Endothelial cell of umbilical vein (primary cell): Measurements from ENCODE around the gene DEGS1. TPM values are rescaled to one million over a fixed set of nuclear protein-coding genes. Genes with fewer than 3 reads are reported as not detected.

ENCODE experiments used
- BruUV-seq: library from RNA; stranded (reverse); fragments of 400-500 nt; replicated peaks from 2 replicates; lab custom pipeline; 2021; lab: Mats Ljungman, UMichigan
- CTCF ChIA-PET: fragments of 300-600, 350-600 bp; sonication (Branson Sonifier 250); formaldehyde crosslinking; loops from one replicate; lab custom pipeline; 2021; ENCODE audit warnings: antibody characterized with exemption, inconsistent platforms; lab: Charles Lee
- POLR2A ChIA-PET: fragments of 300-600, 350-600 bp; sonication (Branson Sonifier 250); formaldehyde crosslinking; loops from one replicate; lab custom pipeline; 2021; ENCODE audit warnings: antibody characterized with exemption, inconsistent platforms; lab: Charles Lee
- DNase-seq: peaks from one replicate; pipeline ENCODE4 v3.0.0-alpha.2; 2011; ENCODE audit warnings: low read depth, low spot score
- FAIRE-seq: peaks from 2 replicates; lab custom pipeline; 2011; peaks lifted over from hg19 to GRCh38; lab: Jason Lieb, UNC
- H2AFZ ChIP-seq: 2 replicates; pipeline ENCODE4 v1.6.0; 2012; ENCODE audit warnings: low read depth, low read length, control low read depth, inconsistent platforms
- H3K27ac ChIP-seq: 2 replicates; pipeline ENCODE4 v1.5.1; 2011; ENCODE audit warnings: low read depth, mild to moderate bottlenecking, control low read depth, low read length, moderate library complexity; ENCODE audit not compliant: insufficient read depth
- H3K27me3 ChIP-seq, 2 experiments: 2 replicates each; pipeline versions ENCODE4 v1.6.0 to v1.6.1; 2011; ENCODE audit warnings: low read length in 2 of 2, mixed read lengths in 1 of 2; ENCODE audit not compliant: control insufficient read depth in 2 of 2, insufficient read depth in 2 of 2
- H3K36me3 ChIP-seq, 2 experiments: 2 replicates in 1 of 2; 3 replicates in 1 of 2; pipeline ENCODE4 v1.5.1; 2011; ENCODE audit warnings: low read length in 2 of 2, mild to moderate bottlenecking in 1 of 2, moderate library complexity in 1 of 2; ENCODE audit not compliant: control insufficient read depth in 2 of 2, insufficient read depth in 2 of 2; ENCODE audit errors: extremely low read depth in 1 of 2
- H3K4me1 ChIP-seq: 3 replicates; pipeline ENCODE4 v1.5.1; 2011; ENCODE audit warnings: mild to moderate bottlenecking, low read length; ENCODE audit not compliant: control insufficient read depth, insufficient read depth; ENCODE audit errors: extremely low read depth
- H3K4me2 ChIP-seq: 2 replicates; pipeline ENCODE4 v1.6.1; 2011; ENCODE audit warnings: low read length, control low read depth, mixed read lengths; ENCODE audit not compliant: insufficient read depth
- H3K4me3 ChIP-seq, 3 experiments: fragments of 200-600 bp in 1 of 3; sonication (generic), shearing (Covaris generic) in 1 of 3; replicated peaks in 1 of 3; 2 replicates each; pipeline ENCODE4 v1.5.1; 2011 to 2016; ENCODE audit warnings: control low read depth in 3 of 3, low read length in 3 of 3, mild to moderate bottlenecking in 2 of 3, inconsistent platforms in 1 of 3, low read depth in 1 of 3, moderate library complexity in 1 of 3; ENCODE audit not compliant: insufficient read depth in 1 of 3
- H3K79me2 ChIP-seq: 2 replicates; pipeline ENCODE4 v1.6.0; 2012; ENCODE audit warnings: low read length, inconsistent platforms; ENCODE audit not compliant: control insufficient read depth, insufficient read depth
- H3K9ac ChIP-seq: replicated peaks from 2 replicates; pipeline ENCODE3; 2011; ENCODE audit warnings: low read length, control low read depth; ENCODE audit not compliant: insufficient read depth; ENCODE audit errors: extremely low read depth
- H3K9me1 ChIP-seq: replicated peaks from 3 replicates; pipeline ENCODE4 v1.6.0; 2011; ENCODE audit warnings: mild to moderate bottlenecking, low read length; ENCODE audit not compliant: control insufficient read depth, insufficient read depth; ENCODE audit errors: extremely low read depth
- H3K9me3 ChIP-seq: replicated peaks from 2 replicates; pipeline ENCODE4 v1.5.1; 2012; ENCODE audit warnings: low read length, inconsistent platforms; ENCODE audit not compliant: control insufficient read depth, insufficient read depth
- H4K20me1 ChIP-seq: replicated peaks from 2 replicates; pipeline ENCODE3; 2011; ENCODE audit warnings: mild to moderate bottlenecking, low read length; ENCODE audit not compliant: control insufficient read depth, insufficient read depth; ENCODE audit errors: extremely low read depth
- EZH2 ChIP-seq: IDR thresholded peaks from 2 replicates; pipeline ENCODE4 v1.6.1; 2012; ENCODE audit warnings: borderline replicate concordance, low read depth, mild to moderate bottlenecking, moderate library complexity, low read length, inconsistent platforms; ENCODE audit not compliant: severe bottlenecking
- FOS ChIP-seq: IDR thresholded peaks from 2 replicates; pipeline ENCODE4 v1.6.1; 2011; ENCODE audit warnings: mild to moderate bottlenecking, low read length, moderate library complexity, borderline replicate concordance; ENCODE audit not compliant: insufficient read depth
- GATA2 ChIP-seq: IDR thresholded peaks from 2 replicates; pipeline ENCODE4 v1.7.0; 2011; ENCODE audit warnings: low read depth, mild to moderate bottlenecking, moderate library complexity, mixed read lengths, low read length; ENCODE audit not compliant: insufficient read length, insufficient read depth
- JUN ChIP-seq: IDR thresholded peaks from 2 replicates; pipeline ENCODE4 v1.6.1; 2011; ENCODE audit warnings: borderline replicate concordance, low read depth; ENCODE audit not compliant: insufficient read length, insufficient read depth
- MAX ChIP-seq: IDR thresholded peaks from 2 replicates; pipeline ENCODE4 v1.6.1; 2011; ENCODE audit not compliant: insufficient read depth, insufficient read length
- MYC ChIP-seq: IDR thresholded peaks from one replicate; pipeline ENCODE4 v1.6.1; 2011; ENCODE audit warnings: mild to moderate bottlenecking, low read depth, low read length
- POLR2A ChIP-seq: IDR thresholded peaks from 2 replicates; pipeline ENCODE4 v1.6.1; 2012; ENCODE audit warnings: low read depth, mild to moderate bottlenecking, control low read depth, low read length
- POLR2AphosphoS5 ChIP-seq: IDR thresholded peaks from 2 replicates; pipeline ENCODE4 v1.6.1; 2012; ENCODE audit warnings: low read depth, mild to moderate bottlenecking, control low read depth, low read length, moderate library complexity; ENCODE audit not compliant: insufficient read depth
- dilution Hi-C: fragments of 300-500 bp; cut with MboI; formaldehyde crosslinking; loops from one replicate; pipeline ENCODE4 v1.15.0; 2019; ENCODE audit warnings: low sequenced_read_pairs; ENCODE audit not compliant: extremely low pct_ligation_motif_present
- intact Hi-C: fragments of 100-400 bp; cut with micrococcal nuclease; formaldehyde crosslinking; loops from one replicate; pipeline ENCODE4 v1.10.0; 2022
- polyA plus RNA-seq, 4 experiments: library from polyadenylated mRNA; depleted of rRNA in 3 of 4; stranded (reverse) in 3 of 4; unstranded in 1 of 4; fragments of >200 nt; gene quantifications; 2 replicates each; pipeline versions ENCODE4 v1.2.1 to v1.2.3, GENCODE V29; 2011 to 2012; ENCODE audit warnings: missing spikeins in 1 of 4
- total RNA-seq: library from RNA; stranded (reverse); gene quantifications from 2 replicates; pipeline ENCODE4 v1.2.3, GENCODE V29; 2021
- TF ChIP-seq, protein P1 (sequence below), 2 donors: IDR thresholded peaks; 1 replicate in 1 of 2; 2 replicates in 1 of 2; pipeline ENCODE4 v1.5.1; 2011; ENCODE audit warnings: low read length in 2 of 2, mild to moderate bottlenecking in 2 of 2, moderate library complexity in 2 of 2, control low read depth in 1 of 2, inconsistent platforms in 1 of 2, low read depth in 1 of 2; ENCODE audit not compliant: insufficient read depth in 1 of 2; ENCODE audit errors: extremely low read depth in 1 of 2

DEGS1 gene
- total and polyA plus RNA-seq, 2 donors (not counting 3 experiments of a cell fraction or from before 2014, with no cell fraction given): 85.8 to 137 TPM

DNA sequence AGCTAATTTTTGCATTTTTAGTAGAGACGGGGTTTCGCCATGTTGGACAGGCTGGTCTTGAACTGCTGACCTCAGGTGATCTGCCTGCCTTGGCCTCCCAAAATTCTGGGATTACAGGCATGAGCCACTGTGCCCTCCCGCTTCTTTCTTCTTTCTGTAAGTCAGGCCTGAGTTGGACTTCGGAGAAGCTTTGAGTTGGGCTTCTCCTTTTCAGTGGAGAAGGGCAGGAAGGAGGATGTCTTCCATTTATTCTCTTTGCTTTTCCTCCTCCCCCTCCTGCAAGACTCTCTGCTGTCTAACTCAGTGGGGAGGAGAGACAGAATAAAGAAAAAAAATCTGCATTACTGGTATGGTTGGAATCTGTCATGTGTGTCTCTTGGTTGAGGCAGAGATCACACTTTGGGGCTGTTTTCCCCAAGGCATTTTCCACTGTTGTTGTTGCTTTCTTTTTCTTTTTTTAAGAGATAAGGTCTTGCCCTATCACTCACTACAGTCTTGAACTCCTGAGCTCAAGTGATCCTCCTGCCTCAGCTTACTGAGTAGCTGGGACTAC is 13.2 kb upstream of the DEGS1 start:
- no peaks in the 10 kb centered on the region for H3K9me1 ChIP-seq
- POLR2A ChIA-PET: interaction anchor here (0.5 to 1.5 kb wide), 4 partner anchors 9 to 160 kb away, joined by 3 to 5 read pairs (median 4); partner anchors contain the start of gene NVL
- TF ChIP-seq, protein P1, sequence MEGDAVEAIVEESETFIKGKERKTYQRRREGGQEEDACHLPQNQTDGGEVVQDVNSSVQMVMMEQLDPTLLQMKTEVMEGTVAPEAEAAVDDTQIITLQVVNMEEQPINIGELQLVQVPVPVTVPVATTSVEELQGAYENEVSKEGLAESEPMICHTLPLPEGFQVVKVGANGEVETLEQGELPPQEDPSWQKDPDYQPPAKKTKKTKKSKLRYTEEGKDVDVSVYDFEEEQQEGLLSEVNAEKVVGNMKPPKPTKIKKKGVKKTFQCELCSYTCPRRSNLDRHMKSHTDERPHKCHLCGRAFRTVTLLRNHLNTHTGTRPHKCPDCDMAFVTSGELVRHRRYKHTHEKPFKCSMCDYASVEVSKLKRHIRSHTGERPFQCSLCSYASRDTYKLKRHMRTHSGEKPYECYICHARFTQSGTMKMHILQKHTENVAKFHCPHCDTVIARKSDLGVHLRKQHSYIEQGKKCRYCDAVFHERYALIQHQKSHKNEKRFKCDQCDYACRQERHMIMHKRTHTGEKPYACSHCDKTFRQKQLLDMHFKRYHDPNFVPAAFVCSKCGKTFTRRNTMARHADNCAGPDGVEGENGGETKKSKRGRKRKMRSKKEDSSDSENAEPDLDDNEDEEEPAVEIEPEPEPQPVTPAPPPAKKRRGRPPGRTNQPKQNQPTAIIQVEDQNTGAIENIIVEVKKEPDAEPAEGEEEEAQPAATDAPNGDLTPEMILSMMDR (IDR thresholded peaks at IDR 0.05; ENCODE audit: extremely low read depth in 1 of 2, insufficient read depth in 1 of 2, low read depth in 1 of 2, low read length in 2 of 2): no peak
- TF ChIP-seq JUN (no peak), POLR2A (no peak), EZH2 (no peak), MAX (no peak), FOS (no peak), GATA2 (no peak), POLR2AphosphoS5 (no peak), MYC (no peak)
- no peaks in the 10 kb centered on the region for H3K9me3 ChIP-seq
- H3K4me1 ChIP-seq: peaks cover 11% of the 10 kb centered on the region
- no peak for DNase-seq
- CTCF ChIA-PET: interaction anchor here (0.8 to 2.7 kb wide), 12 partner anchors 9 to 753 kb away, joined by 3 to 13 read pairs (median 5); partner anchors contain the start of gene DEGS1
- no peak overlapping the region for H3K4me2 ChIP-seq
- no peaks in the 10 kb centered on the region for H3K36me3 ChIP-seq
- no TSS peak for BruUV-seq
- dilution Hi-C loops (no loop called here), intact Hi-C loops (loop anchor here (1.0 kb wide), 1 partner anchor 164 kb away; no protein-coding TSS in a partner anchor)
- no peak overlapping the region for H3K27ac ChIP-seq
- H3K27me3 ChIP-seq: peaks cover 0 to 3% of the 10 kb centered on the region in 2 experiments
- H3K79me2 ChIP-seq: no peaks in the 10 kb centered on the region
- no peak for FAIRE-seq
- H4K20me1 ChIP-seq: no peaks in the 10 kb centered on the region
- H2AFZ ChIP-seq: no peak overlapping the region
- no peak overlapping the region for H3K9ac ChIP-seq
- H3K4me3 ChIP-seq: no peak overlapping the region
